Activated CD8-positive, alpha-beta T cell treated with anti-CD3 and anti-CD28 coated beads, Interleukin-2, amount 10 ng/mL, durations not matched to agents 7 days and 5 days (primary cell): ENCODE results near the gene RBFOX2. TPM values are rescaled to one million over a fixed set of nuclear protein-coding genes. Genes with fewer than 3 reads are reported as not detected.

Experiments used
- ATAC-seq: fragments of 150-1000 bp; cut with Tn5 transposase; one replicate; pipeline ENCODE4 v1.10.0; 2021; ENCODE audit warnings: moderate library complexity
- CTCF ChIA-PET: fragments of 350-600 bp; sonication (Branson Sonifier 250); formaldehyde crosslinking; loops from one replicate; lab custom pipeline; 2021; ENCODE audit warnings: antibody characterized with exemption; lab: Charles Lee
- POLR2A ChIA-PET: fragments of 350-600 bp; sonication (Branson Sonifier 250); formaldehyde crosslinking; loops from one replicate; lab custom pipeline; 2021; ENCODE audit warnings: antibody characterized with exemption; lab: Charles Lee
- DNase-seq: peaks from one replicate; pipeline ENCODE4 v3.0.0-alpha.2; 2020
- H3K27ac Mint-ChIP-seq: one replicate; pipeline ENCODE4 v1.8.0; 2021; ENCODE audit warnings: mild to moderate bottlenecking, mixed read lengths
- H3K27me3 Mint-ChIP-seq: one replicate; pipeline ENCODE4 v1.8.0; 2021; ENCODE audit warnings: low read depth, mixed read lengths
- H3K36me3 Mint-ChIP-seq: one replicate; pipeline ENCODE4 v1.8.0; 2021; ENCODE audit warnings: low read depth, mixed read lengths
- H3K4me1 Mint-ChIP-seq: one replicate; pipeline ENCODE4 v1.8.0; 2021; ENCODE audit warnings: low read depth, mixed read lengths
- H3K4me3 Mint-ChIP-seq: one replicate; pipeline ENCODE4 v1.8.0; 2021; ENCODE audit warnings: mild to moderate bottlenecking, mixed read lengths
- H3K9me3 Mint-ChIP-seq: one replicate; pipeline ENCODE4 v1.8.0; 2022; ENCODE audit warnings: mixed read lengths; ENCODE audit not compliant: insufficient read depth
- total RNA-seq, 2 experiments: library from RNA; stranded (reverse); gene quantifications; one replicate each; pipeline ENCODE4 v1.2.3, GENCODE V29; 2021

The RBFOX2 gene
- total RNA-seq, 2 experiments from 2014 or later: 0.03 to 0.37 TPM

- no peak for ATAC-seq
- Mint-ChIP-seq H3K27me3 (peaks cover 38% of the 10 kb centered on the region), H3K9me3 (no peaks in the 10 kb centered on the region), H3K4me1 (no peaks in the 10 kb centered on the region), H3K4me3 (no peak overlapping the region), H3K27ac (no peak overlapping the region), H3K36me3 (no peaks in the 10 kb centered on the region)
- ChIA-PET CTCF (interaction anchor here (1.2 kb wide), 1 partner anchor 78 kb away, joined by 7 read pairs; no protein-coding TSS in a partner anchor), POLR2A (no interaction called here)
- DNase-seq: no peak
These were observed 40.6 kb downstream of the RBFOX2 start for GRCh38 chr22:35988030-35988429.

- ChIA-PET CTCF (interaction anchor here (1.2 kb wide), 1 partner anchor 78 kb away, joined by 7 read pairs; no protein-coding TSS in a partner anchor), POLR2A (interaction anchor here (0.8 kb wide), 1 partner anchor 71 kb away, joined by 3 read pairs; no protein-coding TSS in a partner anchor)
- Mint-ChIP-seq H3K9me3 (no peaks in the 10 kb centered on the region), H3K27me3 (peaks cover 37% of the 10 kb centered on the region), H3K4me3 (no peak overlapping the region), H3K36me3 (no peaks in the 10 kb centered on the region), H3K4me1 (no peaks in the 10 kb centered on the region), H3K27ac (no peak overlapping the region)
- ATAC-seq (no peak), DNase-seq (no peak)
These were observed 41.1 kb downstream of the RBFOX2 start for GRCh38 chr22:35987487-35987886.

GRCh38 chr22:35986088-35986487 lies 42.5 kb downstream of the RBFOX2 start:
- ChIA-PET CTCF (no interaction called here), POLR2A (no interaction called here)
- Mint-ChIP-seq H3K36me3 (no peaks in the 10 kb centered on the region), H3K27ac (no peak overlapping the region), H3K27me3 (peaks cover 36% of the 10 kb centered on the region), H3K9me3 (no peaks in the 10 kb centered on the region), H3K4me3 (no peak overlapping the region), H3K4me1 (no peaks in the 10 kb centered on the region)
- DNase-seq (no peak), ATAC-seq (no peak)

- Mint-ChIP-seq H3K9me3 (no peaks in the 10 kb centered on the region), H3K27ac (no peak overlapping the region), H3K4me1 (no peaks in the 10 kb centered on the region), H3K4me3 (no peak overlapping the region), H3K36me3 (no peaks in the 10 kb centered on the region), H3K27me3 (peaks cover 36% of the 10 kb centered on the region)
- DNase-seq (no peak), ATAC-seq (no peak)
- POLR2A ChIA-PET: no interaction called here
- CTCF ChIA-PET: interaction anchor here (0.8 kb wide), 1 partner anchor 80 kb away, joined by 4 read pairs; no protein-coding TSS in a partner anchor
These were observed 43.3 kb downstream of the RBFOX2 start for GRCh38 chr22:35985371-35985770.

- ChIA-PET CTCF (interaction anchor here (0.8 to 3.1 kb wide), 2 partner anchors 81 kb away, joined by 4 to 12 read pairs; no protein-coding TSS in a partner anchor), POLR2A (no interaction called here)
- H3K27me3 Mint-ChIP-seq: peaks cover 36% of the 10 kb centered on the region
- no peak overlapping the region for H3K27ac Mint-ChIP-seq
- DNase-seq: no peak
- H3K4me1 Mint-ChIP-seq: no peaks in the 10 kb centered on the region
- no peak for ATAC-seq
- no peaks in the 10 kb centered on the region for H3K36me3 Mint-ChIP-seq
- no peak overlapping the region for H3K4me3 Mint-ChIP-seq
- H3K9me3 Mint-ChIP-seq: no peaks in the 10 kb centered on the region
These were observed 44.1 kb downstream of the RBFOX2 start for GRCh38 chr22:35984183-35985175.

- ChIA-PET POLR2A (no interaction called here), CTCF (interaction anchor here (3.1 kb wide), 1 partner anchor 84 kb away, joined by 12 read pairs; no protein-coding TSS in a partner anchor)
- no peak for DNase-seq
- ATAC-seq: no peak
- Mint-ChIP-seq H3K36me3 (no peaks in the 10 kb centered on the region), H3K27ac (no peak overlapping the region), H3K27me3 (peaks cover 32% of the 10 kb centered on the region), H3K9me3 (no peaks in the 10 kb centered on the region), H3K4me3 (no peak overlapping the region), H3K4me1 (no peaks in the 10 kb centered on the region)
These were observed 46.7 kb downstream of the RBFOX2 start for GRCh38 chr22:35981900-35982299.

- DNase-seq (no peak), ATAC-seq (no peak)
- Mint-ChIP-seq H3K27ac (no peak overlapping the region), H3K4me1 (no peaks in the 10 kb centered on the region), H3K9me3 (no peaks in the 10 kb centered on the region), H3K4me3 (no peak overlapping the region), H3K27me3 (peaks cover 19% of the 10 kb centered on the region), H3K36me3 (no peaks in the 10 kb centered on the region)
- ChIA-PET CTCF (interaction anchor here (1.4 to 2.2 kb wide), 2 partner anchors 87 to 146 kb away, joined by 3 to 7 read pairs; no protein-coding TSS in a partner anchor), POLR2A (no interaction called here)
These were observed 49.7 kb downstream of the RBFOX2 start for GRCh38 chr22:35978889-35979288.

- Mint-ChIP-seq H3K27ac (no peak overlapping the region), H3K4me3 (no peak overlapping the region), H3K27me3 (peaks cover 14% of the 10 kb centered on the region), H3K4me1 (no peaks in the 10 kb centered on the region), H3K9me3 (no peaks in the 10 kb centered on the region), H3K36me3 (no peaks in the 10 kb centered on the region)
- ATAC-seq (no peak), DNase-seq (no peak)
- ChIA-PET POLR2A (no interaction called here), CTCF (interaction anchor here (1.4 to 2.2 kb wide), 2 partner anchors 88 to 146 kb away, joined by 3 to 7 read pairs; no protein-coding TSS in a partner anchor)
These were observed 50.4 kb downstream of the RBFOX2 start for GRCh38 chr22:35978201-35978600.

GRCh38 chr22:35977136-35977535 lies 51.5 kb downstream of the RBFOX2 start:
- POLR2A ChIA-PET: no interaction called here
- CTCF ChIA-PET: no interaction called here

GRCh38 chr22:35973388-35973787 lies 55.2 kb downstream of the RBFOX2 start:
- H3K36me3 Mint-ChIP-seq: no peaks in the 10 kb centered on the region
- H3K4me3 Mint-ChIP-seq: no peak overlapping the region
- no peak for ATAC-seq
- no peaks in the 10 kb centered on the region for H3K9me3 Mint-ChIP-seq
- H3K27me3 Mint-ChIP-seq: peaks cover 12% of the 10 kb centered on the region
- no peak for DNase-seq
- H3K27ac Mint-ChIP-seq: no peak overlapping the region
- no peaks in the 10 kb centered on the region for H3K4me1 Mint-ChIP-seq
- ChIA-PET POLR2A (no interaction called here), CTCF (no interaction called here)

More at GRCh38 chr22:35977136-35977535, 51.5 kb downstream of the RBFOX2 start:
- DNase-seq (no peak), ATAC-seq (no peak)
- H3K27ac Mint-ChIP-seq: no peak overlapping the region
- H3K27me3 Mint-ChIP-seq: peaks cover 7% of the 10 kb centered on the region
- H3K4me1 Mint-ChIP-seq: no peaks in the 10 kb centered on the region
- H3K4me3 Mint-ChIP-seq: no peak overlapping the region
- no peaks in the 10 kb centered on the region for H3K36me3 Mint-ChIP-seq
- no peaks in the 10 kb centered on the region for H3K9me3 Mint-ChIP-seq

- DNase-seq (no peak), ATAC-seq (no peak)
- POLR2A ChIA-PET: no interaction called here
- H3K27ac Mint-ChIP-seq: no peak overlapping the region
- CTCF ChIA-PET: no interaction called here
- no peak overlapping the region for H3K4me3 Mint-ChIP-seq
- H3K36me3 Mint-ChIP-seq: no peaks in the 10 kb centered on the region
- no peaks in the 10 kb centered on the region for H3K4me1 Mint-ChIP-seq
- H3K9me3 Mint-ChIP-seq: no peaks in the 10 kb centered on the region
- H3K27me3 Mint-ChIP-seq: peaks cover 15% of the 10 kb centered on the region
These were observed 56.1 kb downstream of the RBFOX2 start for GRCh38 chr22:35972559-35972958.
